Skeletal muscle satellite cell (primary cell): ENCODE measurements around the gene HABP2.

Source experiments
- H3K27me3 ChIP-seq: 2 replicates; pipeline ENCODE4 v1.7.0; 2013; ENCODE audit warnings: low read length; ENCODE audit not compliant: control insufficient read depth, insufficient read depth
- H3K36me3 ChIP-seq: 2 replicates; pipeline ENCODE4 v1.7.0; 2013; ENCODE audit warnings: mild to moderate bottlenecking, control low read depth, low read length; ENCODE audit not compliant: insufficient read depth
- H3K4me1 ChIP-seq: 2 replicates; pipeline ENCODE4 v1.7.0; 2013; ENCODE audit warnings: low read length; ENCODE audit not compliant: control insufficient read depth, insufficient read depth
- H3K4me2 ChIP-seq: 2 replicates; pipeline ENCODE4 v1.7.0; 2013; ENCODE audit warnings: mild to moderate bottlenecking, low read length
- H3K4me3 ChIP-seq: 2 replicates; pipeline ENCODE4 v1.7.0; 2013; ENCODE audit warnings: low read length
- H3K9ac ChIP-seq: 2 replicates; pipeline ENCODE4 v1.7.0; 2013; ENCODE audit warnings: mild to moderate bottlenecking, low read depth, low read length, moderate library complexity
- H3K9me3 ChIP-seq: replicated peaks from 2 replicates; pipeline ENCODE4 v1.7.0; 2013; ENCODE audit warnings: mild to moderate bottlenecking, control low read depth, low read length

The HABP2 gene

DNA sequence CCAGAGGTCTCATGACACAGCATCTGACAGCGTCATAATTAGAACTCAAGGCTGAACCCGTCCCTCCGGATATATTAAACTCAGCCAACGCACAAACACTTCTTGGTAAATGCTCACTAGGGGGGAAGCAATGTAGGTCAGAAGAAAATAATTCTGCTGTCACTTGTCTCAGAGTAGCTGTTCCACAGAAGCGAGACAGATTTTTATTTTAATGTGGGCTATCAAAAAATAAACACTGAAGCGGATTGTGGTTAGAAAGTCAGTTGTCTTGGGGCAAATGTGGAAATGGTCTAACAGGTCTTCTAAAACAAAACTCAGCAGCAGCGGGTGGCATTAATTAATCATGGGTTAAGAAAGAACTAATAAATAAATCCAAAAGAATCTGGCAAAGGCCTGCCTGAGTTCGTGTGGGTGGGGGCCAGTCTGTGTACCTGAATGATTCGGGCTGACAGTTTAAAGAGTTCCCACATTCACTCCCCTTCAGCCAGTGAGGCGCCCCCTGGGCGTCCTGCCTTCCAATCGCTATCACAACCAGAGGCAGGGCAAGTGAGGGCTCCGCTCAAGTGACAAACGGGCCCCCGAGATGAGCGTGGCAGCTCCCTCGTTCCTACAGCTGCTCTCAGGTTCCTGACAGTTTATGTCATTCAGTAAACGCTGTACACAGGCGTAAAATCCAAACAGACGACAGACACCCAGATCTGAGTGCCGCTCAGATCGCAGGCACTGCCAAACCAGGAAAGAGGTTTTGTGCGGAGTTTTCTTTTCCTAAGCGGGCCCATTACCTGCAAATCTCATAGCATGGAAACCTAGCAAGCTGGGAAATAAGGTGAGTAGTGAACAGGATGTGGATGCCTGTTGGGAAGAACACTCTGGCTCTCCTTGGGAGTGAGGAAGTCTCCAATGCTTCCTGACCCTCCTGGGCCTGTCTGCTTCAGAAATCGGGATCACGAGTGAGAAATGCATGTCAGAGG, 58.1 kb downstream of the HABP2 start:
- Histone ChIP-seq H3K4me2 (no peak overlapping the region), H3K9me3 (no peaks in the 10 kb centered on the region), H3K36me3 (no peaks in the 10 kb centered on the region)

DNA sequence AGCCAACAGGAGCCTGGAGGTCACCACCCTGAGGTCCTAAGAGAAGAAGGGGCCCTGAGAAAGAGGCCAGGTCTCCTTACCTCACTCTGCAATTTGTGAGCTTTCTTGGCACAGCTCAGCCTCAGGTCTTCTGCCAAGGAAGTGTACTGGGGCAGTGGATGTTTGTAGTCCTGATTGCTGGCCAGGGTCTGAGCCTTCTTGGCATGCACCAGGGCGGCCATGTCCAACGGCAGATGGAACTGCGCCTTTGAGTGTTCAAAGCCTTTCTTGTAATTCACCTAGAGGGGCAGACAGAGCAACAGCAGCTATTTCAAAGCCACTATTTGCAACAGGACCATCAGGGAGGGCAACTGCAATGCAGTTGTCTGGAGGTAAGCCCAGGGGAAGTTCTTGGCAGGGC, 59.3 kb downstream of the HABP2 start:
- no peaks in the 10 kb centered on the region for H3K36me3 ChIP-seq
- no peaks in the 10 kb centered on the region for H3K4me1 ChIP-seq
- H3K4me2 ChIP-seq = no peak overlapping the region
- H3K27me3 ChIP-seq = no peaks in the 10 kb centered on the region
- H3K4me3 ChIP-seq = no peak overlapping the region
- no peaks in the 10 kb centered on the region for H3K9me3 ChIP-seq
- no peak overlapping the region for H3K9ac ChIP-seq

More for the DNA sequence above, 58.1 kb downstream of the HABP2 start:
- H3K4me1 ChIP-seq = no peaks in the 10 kb centered on the region
- H3K27me3 ChIP-seq = no peaks in the 10 kb centered on the region
- H3K4me3 ChIP-seq = no peak overlapping the region
- no peak overlapping the region for H3K9ac ChIP-seq

- Histone ChIP-seq H3K9me3 (no peaks in the 10 kb centered on the region), H3K4me2 (no peak overlapping the region), H3K9ac (no peak overlapping the region), H3K4me3 (no peak overlapping the region), H3K36me3 (no peaks in the 10 kb centered on the region), H3K27me3 (no peaks in the 10 kb centered on the region), H3K4me1 (no peaks in the 10 kb centered on the region)
Measured at GRCh38 chr10:113613427-113613826, 60.6 kb downstream of the HABP2 start.

DNA sequence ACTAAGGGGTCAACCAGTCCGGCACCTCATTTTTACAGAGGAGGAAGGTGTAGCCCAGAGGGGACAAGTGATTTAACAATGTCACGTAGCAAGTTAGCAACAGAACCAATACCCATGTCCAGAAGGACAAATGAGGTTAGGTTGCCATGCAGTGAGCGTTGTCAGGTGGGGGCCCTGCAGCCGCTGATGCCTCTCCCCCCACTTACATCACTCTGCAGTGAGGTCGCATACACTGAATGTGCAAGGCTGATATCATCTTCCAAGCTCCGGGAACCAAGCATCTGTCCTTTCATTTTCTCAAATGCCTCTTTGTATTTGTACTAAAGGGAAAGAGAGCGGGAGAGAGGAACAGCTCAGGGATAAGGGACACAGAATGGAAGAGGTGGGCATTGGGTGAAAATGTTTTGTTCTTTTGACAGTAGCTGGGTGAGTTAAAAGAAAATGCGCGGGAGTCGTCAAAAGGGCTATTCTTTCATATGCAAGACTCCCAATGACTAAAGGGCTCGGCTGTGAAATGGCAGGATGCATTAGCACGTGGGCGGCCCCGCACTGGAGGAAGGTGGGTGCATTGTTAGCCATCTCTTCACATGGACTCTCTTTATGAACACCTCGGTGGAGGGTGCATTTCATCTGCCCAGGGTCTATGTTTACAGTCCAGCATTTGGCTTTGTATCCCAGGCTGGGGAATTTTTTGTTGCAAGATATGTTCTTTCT, 61.3 kb downstream of the HABP2 start:
- no peak overlapping the region for H3K9ac ChIP-seq
- H3K9me3 ChIP-seq = no peaks in the 10 kb centered on the region
- no peak overlapping the region for H3K4me2 ChIP-seq
- no peaks in the 10 kb centered on the region for H3K36me3 ChIP-seq
- H3K4me1 ChIP-seq = no peaks in the 10 kb centered on the region
- H3K27me3 ChIP-seq = no peaks in the 10 kb centered on the region
- H3K4me3 ChIP-seq = no peak overlapping the region

DNA sequence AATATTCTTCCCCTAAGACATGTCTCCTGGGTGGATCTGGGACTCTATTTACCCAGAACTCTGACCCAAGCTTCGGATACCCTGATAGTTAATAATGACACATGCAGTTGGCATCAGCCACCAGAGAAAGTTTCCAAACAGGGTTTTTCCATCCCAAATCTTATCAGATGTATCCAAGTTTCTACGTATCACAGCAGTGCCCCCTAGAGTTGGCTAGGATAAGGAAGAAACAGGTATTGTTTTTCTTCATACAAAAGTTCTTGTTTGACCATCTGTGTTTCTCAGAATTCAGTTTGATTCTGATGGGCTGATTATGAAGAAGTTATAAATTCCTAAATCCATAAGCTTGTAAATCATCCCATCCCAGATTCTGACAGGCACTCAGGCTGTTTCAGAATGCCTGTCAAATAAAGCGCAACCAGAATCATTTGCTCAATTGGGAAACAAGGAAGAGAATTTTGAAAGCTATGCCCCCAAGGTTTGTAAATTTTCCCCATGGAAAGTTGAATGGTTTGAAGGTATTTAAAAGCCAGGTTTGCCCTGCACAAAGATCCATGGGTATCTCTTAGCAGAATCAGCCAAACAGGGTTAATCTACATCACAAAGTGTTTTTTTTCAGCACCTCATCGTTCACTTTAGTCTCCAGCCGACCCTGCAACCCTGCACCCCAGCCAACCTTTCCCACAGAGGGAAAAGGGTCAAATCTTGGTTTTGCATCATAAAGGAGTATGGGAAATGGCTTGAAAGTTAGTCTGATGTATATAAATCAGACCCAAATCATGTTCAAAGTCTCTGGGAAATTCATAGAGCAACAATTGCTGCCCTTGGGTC, 63.6 kb downstream of the HABP2 start:
- Histone ChIP-seq H3K9me3 (no peaks in the 10 kb centered on the region), H3K27me3 (no peaks in the 10 kb centered on the region), H3K9ac (no peak overlapping the region), H3K36me3 (no peaks in the 10 kb centered on the region), H3K4me1 (no peaks in the 10 kb centered on the region), H3K4me2 (no peak overlapping the region), H3K4me3 (no peak overlapping the region)

DNA sequence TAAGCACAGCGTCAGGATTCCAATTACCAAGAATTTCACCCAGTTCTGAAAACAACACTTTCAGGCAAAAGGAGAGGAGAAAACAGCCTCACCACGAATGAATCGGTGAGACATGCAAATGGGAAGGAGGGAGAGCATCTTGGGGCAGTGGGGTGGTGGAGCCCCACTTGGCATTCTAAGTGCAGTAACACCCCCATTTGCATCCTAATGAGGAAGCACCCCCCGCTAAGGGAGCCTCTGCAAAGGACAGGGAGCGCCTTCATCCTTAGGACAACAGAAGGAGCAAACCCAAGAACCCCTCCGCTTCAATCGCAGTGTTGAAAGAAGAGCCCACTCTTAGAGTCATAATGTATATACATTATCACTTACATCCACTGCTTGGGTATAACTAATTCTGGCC, 64.2 kb downstream of the HABP2 start:
- Histone ChIP-seq H3K4me2 (no peak overlapping the region), H3K4me3 (no peak overlapping the region), H3K9me3 (no peaks in the 10 kb centered on the region), H3K36me3 (no peaks in the 10 kb centered on the region), H3K27me3 (no peaks in the 10 kb centered on the region), H3K4me1 (no peaks in the 10 kb centered on the region), H3K9ac (no peak overlapping the region)

DNA sequence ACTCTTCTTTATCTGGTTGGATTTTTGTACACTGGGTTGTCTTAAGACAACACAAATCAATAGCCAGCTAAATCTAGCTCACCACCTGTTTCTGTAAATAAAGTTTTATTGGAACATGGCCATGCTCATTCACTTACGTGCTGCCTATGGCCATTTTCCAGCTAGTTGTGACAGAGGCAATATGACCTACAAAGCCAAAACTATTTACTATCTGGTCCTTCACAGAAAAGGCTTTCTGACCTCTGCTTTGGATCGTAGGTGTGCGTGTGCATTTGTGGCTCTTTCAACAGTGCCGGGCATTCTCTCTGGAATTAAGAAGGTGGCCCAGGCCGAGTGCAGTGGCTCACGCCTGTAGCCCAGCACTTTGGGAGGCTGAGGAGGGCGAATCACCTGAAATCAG, 65.5 kb downstream of the HABP2 start:
- Histone ChIP-seq H3K9me3 (no peaks in the 10 kb centered on the region), H3K27me3 (no peaks in the 10 kb centered on the region), H3K4me2 (no peak overlapping the region), H3K4me3 (no peak overlapping the region), H3K9ac (no peak overlapping the region), H3K36me3 (no peaks in the 10 kb centered on the region), H3K4me1 (no peaks in the 10 kb centered on the region)

DNA sequence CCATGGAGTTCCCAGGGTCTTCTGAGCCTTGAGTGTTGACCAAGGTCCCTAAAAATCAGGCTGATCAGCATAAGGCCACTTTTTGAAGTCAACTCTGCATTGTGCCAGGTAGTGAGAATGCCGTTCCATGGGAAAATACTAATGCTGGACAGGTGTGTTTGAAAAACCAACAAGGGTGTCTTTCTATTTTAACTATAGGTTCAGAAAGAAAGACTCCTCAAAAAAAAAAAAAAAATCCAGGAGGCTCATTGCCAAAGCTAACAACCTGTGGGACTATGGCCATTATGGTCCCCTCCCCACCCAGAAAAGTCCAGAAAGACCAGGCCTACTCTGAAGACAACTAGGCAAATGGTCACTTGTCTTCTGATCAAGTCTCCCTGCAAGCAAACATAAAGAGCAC, 66.5 kb downstream of the HABP2 start:
- H3K27me3 ChIP-seq = no peaks in the 10 kb centered on the region
- H3K9ac ChIP-seq = no peak overlapping the region
- H3K4me2 ChIP-seq = no peak overlapping the region
- H3K4me3 ChIP-seq = no peak overlapping the region
- no peaks in the 10 kb centered on the region for H3K9me3 ChIP-seq
- no peaks in the 10 kb centered on the region for H3K36me3 ChIP-seq
- H3K4me1 ChIP-seq = no peaks in the 10 kb centered on the region

DNA sequence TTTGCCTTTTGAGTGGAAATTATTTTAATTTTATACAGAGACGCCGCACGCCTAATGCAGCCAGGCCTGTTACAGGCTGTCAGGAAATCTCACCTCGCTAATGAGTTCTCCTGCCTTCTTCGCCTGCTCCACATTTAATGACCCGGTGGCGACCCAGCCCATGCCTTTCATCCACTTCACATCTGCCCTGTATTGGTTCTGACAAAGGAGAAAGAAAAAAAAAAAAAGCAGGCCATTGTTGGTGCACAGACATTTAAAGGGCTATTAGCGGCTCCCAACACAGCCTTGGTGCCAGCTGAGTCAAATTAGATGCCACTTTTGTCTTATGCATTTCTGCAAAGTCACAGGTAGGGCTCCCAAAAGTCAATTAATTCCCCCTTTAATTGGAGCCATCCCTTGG, 67.7 kb downstream of the HABP2 start:
- no peaks in the 10 kb centered on the region for H3K27me3 ChIP-seq
- H3K9ac ChIP-seq = no peak overlapping the region
- H3K36me3 ChIP-seq = no peaks in the 10 kb centered on the region
- H3K4me3 ChIP-seq = no peak overlapping the region
- no peaks in the 10 kb centered on the region for H3K9me3 ChIP-seq
- no peaks in the 10 kb centered on the region for H3K4me1 ChIP-seq
- no peak overlapping the region for H3K4me2 ChIP-seq

GRCh38 chr10:113620936-113621335, 68.1 kb downstream of the HABP2 start:
- Histone ChIP-seq H3K4me3 (no peak overlapping the region), H3K36me3 (no peaks in the 10 kb centered on the region), H3K9me3 (no peaks in the 10 kb centered on the region), H3K4me2 (no peak overlapping the region), H3K27me3 (no peaks in the 10 kb centered on the region), H3K9ac (no peak overlapping the region), H3K4me1 (no peaks in the 10 kb centered on the region)

DNA sequence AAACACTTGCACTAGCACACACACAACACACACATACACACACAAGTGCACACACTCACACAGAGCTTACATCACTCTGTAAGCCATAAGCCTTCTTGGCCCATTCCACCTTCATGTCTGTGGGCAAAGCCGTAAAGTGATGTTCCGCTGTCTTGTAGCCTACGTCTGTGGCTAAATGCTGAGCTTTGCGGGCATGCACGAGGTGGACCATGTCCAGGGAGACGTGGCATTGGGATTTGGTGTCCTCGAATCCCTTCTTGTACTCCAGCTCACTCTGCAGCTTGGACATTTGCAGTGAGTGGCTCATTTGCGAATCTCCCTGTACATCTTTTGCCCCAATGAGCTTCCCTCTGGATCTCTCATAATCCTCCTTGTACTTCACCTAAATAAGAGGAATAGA, 68.9 kb downstream of the HABP2 start:
- H3K4me3 ChIP-seq = no peak overlapping the region

More for the DNA sequence above, 68.9 kb downstream of the HABP2 start:
- Histone ChIP-seq H3K9ac (no peak overlapping the region), H3K9me3 (no peaks in the 10 kb centered on the region), H3K36me3 (no peaks in the 10 kb centered on the region), H3K27me3 (no peaks in the 10 kb centered on the region), H3K4me2 (no peak overlapping the region), H3K4me1 (no peaks in the 10 kb centered on the region)
